K562 (cell line): ENCODE data around the gene TUT4. TPM values are rescaled to one million over a fixed set of nuclear protein-coding genes. Genes with fewer than 3 reads are reported as not detected.

ENCODE experiments used
- HCFC1 ChIP-seq: IDR thresholded peaks from 2 replicates; pipeline ENCODE4 v1.6.1; 2012; ENCODE audit warnings: low read depth, low read length, improper control_type of control experiment
- MTF1 ChIP-seq: fragments of 250-450 bp; sonication (Bioruptor Pico); IDR thresholded peaks from 2 replicates; pipeline ENCODE4 v1.9.0; 2021; ENCODE audit warnings: moderate library complexity, mild to moderate bottlenecking, inconsistent platforms, borderline replicate concordance
- NFE2 ChIP-seq: IDR thresholded peaks from 2 replicates; pipeline ENCODE4 v1.6.1; 2014; ENCODE audit warnings: antibody characterized with exemption, low read depth
- PRDM10 ChIP-seq: fragments of 450-650 bp; IDR thresholded peaks from 2 replicates; pipeline ENCODE4 v1.6.1; 2018; ENCODE audit not compliant: partially characterized antibody
- SNIP1 ChIP-seq: fragments of 450-650 bp; IDR thresholded peaks from 2 replicates; pipeline ENCODE4 v1.7.1; 2017; ENCODE audit warnings: low read depth, mild to moderate bottlenecking
- ZBTB7A ChIP-seq: IDR thresholded peaks from 2 replicates; pipeline ENCODE4 v1.6.1; 2011; ENCODE audit warnings: low read depth, mild to moderate bottlenecking, low read length, moderate library complexity, borderline replicate concordance; ENCODE audit not compliant: control insufficient read depth
- polyA plus RNA-seq, 8 experiments: library from polyadenylated mRNA; depleted of rRNA in 4 of 8; stranded (reverse) in 5 of 8; unstranded in 3 of 8; fragments of >200 nt; fragmentation: Nextera tagmentation in 2 of 8; fragmentation: Illumina TruSeq in 1 of 8; extraction: Ambion mirVana in 2 of 8; extraction: Trizol in 1 of 8; gene quantifications; 2 replicates each; pipeline versions ENCODE4 v1.2.1 to v1.2.3, GENCODE V29; 2011 to 2014; ENCODE audit warnings: inconsistent platforms in 1 of 8, missing spikeins in 1 of 8
- total RNA-seq, 7 experiments: library from RNA; depleted of rRNA in 6 of 7; stranded (reverse); fragments of >200 nt in 6 of 7; fragmentation: Illumina TruSeq in 2 of 7; extraction: Trizol in 2 of 7; gene quantifications; 2 replicates each; pipeline versions ENCODE4 v1.2.1 to v1.2.3, GENCODE V29; 2011 to 2021; ENCODE audit warnings: low replicate concordance in 1 of 7
- TF ChIP-seq, protein P1 (sequence below): fragments of 450-650 bp; IDR thresholded peaks from 2 replicates; pipeline ENCODE4 v1.7.1; 2018; ENCODE audit warnings: mild to moderate bottlenecking, low read depth; ENCODE audit not compliant: partially characterized antibody
- TF ChIP-seq, protein P2 (sequence below), 2 experiments: IDR thresholded peaks in 1 of 2; conservative IDR thresholded peaks in 1 of 2; 2 replicates each; pipeline ENCODE4 v1.6.1; 2016; ENCODE audit warnings: low read depth in 2 of 2, mild to moderate bottlenecking in 1 of 2, missing compliant biosample characterization in 1 of 2, missing genetic modification characterization in 1 of 2, moderate library complexity in 1 of 2
- TF ChIP-seq, protein P3 (sequence below): fragments of 450-650 bp; formaldehyde crosslinking; IDR thresholded peaks from 2 replicates; pipeline ENCODE4 v1.4.0; 2020; ENCODE audit warnings: mild to moderate bottlenecking, moderate library complexity
- TF ChIP-seq, protein P4 (sequence below), 2 experiments: IDR thresholded peaks; 2 replicates each; pipeline ENCODE4 v1.6.1; 2011; ENCODE audit warnings: borderline replicate concordance in 1 of 2, control low read depth in 1 of 2, low read depth in 1 of 2, low read length in 1 of 2, mild to moderate bottlenecking in 1 of 2, mixed read lengths in 1 of 2, moderate library complexity in 1 of 2; ENCODE audit not compliant: insufficient read depth in 1 of 2, insufficient read length in 1 of 2, poor library complexity in 1 of 2, severe bottlenecking in 1 of 2; ENCODE audit errors: extremely low read depth in 1 of 2

TUT4 gene
- total and polyA plus RNA-seq, 9 of the 15 experiments (the other 6 are each of a cell fraction or from before 2014, with no cell fraction given) = 15.8 to 53.5 (median 36.7) TPM

DNA sequence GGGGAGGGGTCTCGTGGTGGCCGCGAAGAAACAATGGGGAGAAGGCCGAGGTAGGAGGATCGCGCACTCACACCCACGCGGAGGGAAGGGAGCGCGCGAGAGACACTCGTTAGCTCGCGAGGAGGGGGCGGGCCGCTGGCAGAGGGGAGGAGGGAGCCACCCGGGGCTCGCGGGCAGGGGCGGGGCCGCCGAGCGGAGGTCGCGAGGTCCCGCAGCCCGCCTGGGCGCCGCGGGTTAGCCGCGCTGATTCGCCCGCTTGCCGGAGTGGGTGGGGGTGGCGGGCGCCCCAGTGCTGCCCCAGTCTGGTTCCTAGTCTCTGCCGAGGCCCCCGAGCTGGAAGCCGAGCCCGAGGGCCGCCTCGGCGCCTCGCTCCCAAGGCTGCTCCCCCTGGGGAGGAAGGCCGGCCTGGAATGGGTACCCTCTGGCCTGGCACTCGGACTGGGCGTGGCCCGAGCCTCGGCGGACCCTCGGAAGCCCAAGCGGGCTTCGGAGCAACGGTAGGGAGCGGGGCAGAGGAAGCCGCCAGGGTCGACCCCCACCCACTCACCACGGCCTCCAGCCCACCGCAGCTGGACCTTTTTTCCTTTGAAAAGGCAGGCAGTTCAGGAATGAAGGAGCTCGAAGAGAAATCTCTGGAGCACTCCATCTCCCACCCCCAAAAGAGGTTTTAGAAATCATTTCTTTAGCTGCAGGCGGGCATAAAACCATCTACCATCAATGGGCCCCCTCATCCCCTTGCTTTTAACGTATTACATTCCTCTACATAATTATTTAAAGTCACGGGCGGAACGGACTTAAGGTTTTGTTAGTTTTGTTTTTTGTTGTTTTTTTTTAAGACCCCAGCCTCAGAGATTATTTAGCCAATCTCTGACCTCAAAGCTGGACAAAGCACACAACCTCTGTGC, 722 bp upstream of the TUT4 start (continued):
- TF ChIP-seq, protein P1, sequence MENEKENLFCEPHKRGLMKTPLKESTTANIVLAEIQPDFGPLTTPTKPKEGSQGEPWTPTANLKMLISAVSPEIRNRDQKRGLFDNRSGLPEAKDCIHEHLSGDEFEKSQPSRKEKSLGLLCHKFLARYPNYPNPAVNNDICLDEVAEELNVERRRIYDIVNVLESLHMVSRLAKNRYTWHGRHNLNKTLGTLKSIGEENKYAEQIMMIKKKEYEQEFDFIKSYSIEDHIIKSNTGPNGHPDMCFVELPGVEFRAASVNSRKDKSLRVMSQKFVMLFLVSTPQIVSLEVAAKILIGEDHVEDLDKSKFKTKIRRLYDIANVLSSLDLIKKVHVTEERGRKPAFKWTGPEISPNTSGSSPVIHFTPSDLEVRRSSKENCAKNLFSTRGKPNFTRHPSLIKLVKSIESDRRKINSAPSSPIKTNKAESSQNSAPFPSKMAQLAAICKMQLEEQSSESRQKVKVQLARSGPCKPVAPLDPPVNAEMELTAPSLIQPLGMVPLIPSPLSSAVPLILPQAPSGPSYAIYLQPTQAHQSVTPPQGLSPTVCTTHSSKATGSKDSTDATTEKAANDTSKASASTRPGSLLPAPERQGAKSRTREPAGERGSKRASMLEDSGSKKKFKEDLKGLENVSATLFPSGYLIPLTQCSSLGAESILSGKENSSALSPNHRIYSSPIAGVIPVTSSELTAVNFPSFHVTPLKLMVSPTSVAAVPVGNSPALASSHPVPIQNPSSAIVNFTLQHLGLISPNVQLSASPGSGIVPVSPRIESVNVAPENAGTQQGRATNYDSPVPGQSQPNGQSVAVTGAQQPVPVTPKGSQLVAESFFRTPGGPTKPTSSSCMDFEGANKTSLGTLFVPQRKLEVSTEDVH = no peak
- peak; percentile 39 for TF ChIP-seq PRDM10
- peak; percentile 30; the same call in 1 of the 2 replicates for TF ChIP-seq HCFC1
- TF ChIP-seq, protein P2, sequence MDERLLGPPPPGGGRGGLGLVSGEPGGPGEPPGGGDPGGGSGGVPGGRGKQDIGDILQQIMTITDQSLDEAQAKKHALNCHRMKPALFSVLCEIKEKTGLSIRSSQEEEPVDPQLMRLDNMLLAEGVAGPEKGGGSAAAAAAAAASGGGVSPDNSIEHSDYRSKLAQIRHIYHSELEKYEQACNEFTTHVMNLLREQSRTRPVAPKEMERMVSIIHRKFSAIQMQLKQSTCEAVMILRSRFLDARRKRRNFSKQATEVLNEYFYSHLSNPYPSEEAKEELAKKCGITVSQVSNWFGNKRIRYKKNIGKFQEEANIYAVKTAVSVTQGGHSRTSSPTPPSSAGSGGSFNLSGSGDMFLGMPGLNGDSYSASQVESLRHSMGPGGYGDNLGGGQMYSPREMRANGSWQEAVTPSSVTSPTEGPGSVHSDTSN (CRISPR knock-in tag; IDR thresholded peaks at IDR 0.05; ENCODE audit: low read depth) = peak; percentile 23; the same call in 1 of the 2 replicates
- TF ChIP-seq, protein P2 (tag; conservative IDR thresholded peaks at IDR 0.05; ENCODE audit: low read depth) = no peak
- TF ChIP-seq ZBTB7A = peak; percentile 86
- TF ChIP-seq, protein P3, sequence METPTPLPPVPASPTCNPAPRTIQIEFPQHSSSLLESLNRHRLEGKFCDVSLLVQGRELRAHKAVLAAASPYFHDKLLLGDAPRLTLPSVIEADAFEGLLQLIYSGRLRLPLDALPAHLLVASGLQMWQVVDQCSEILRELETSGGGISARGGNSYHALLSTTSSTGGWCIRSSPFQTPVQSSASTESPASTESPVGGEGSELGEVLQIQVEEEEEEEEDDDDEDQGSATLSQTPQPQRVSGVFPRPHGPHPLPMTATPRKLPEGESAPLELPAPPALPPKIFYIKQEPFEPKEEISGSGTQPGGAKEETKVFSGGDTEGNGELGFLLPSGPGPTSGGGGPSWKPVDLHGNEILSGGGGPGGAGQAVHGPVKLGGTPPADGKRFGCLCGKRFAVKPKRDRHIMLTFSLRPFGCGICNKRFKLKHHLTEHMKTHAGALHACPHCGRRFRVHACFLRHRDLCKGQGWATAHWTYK (CRISPR knock-in tag) = peak; percentile 76; the same call in 1 of the 2 replicates
- TF ChIP-seq, protein P4, sequence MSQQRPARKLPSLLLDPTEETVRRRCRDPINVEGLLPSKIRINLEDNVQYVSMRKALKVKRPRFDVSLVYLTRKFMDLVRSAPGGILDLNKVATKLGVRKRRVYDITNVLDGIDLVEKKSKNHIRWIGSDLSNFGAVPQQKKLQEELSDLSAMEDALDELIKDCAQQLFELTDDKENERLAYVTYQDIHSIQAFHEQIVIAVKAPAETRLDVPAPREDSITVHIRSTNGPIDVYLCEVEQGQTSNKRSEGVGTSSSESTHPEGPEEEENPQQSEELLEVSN (IDR thresholded peaks at IDR 0.05; ENCODE audit: borderline replicate concordance in 1 of 2, extremely low read depth in 1 of 2, insufficient read depth in 1 of 2, insufficient read length in 1 of 2, low read depth in 1 of 2, low read length in 1 of 2, poor library complexity in 1 of 2, severe bottlenecking in 1 of 2) = peak; percentile 69 to 79
- no peak for TF ChIP-seq SNIP1
- TF ChIP-seq NFE2 = no peak
- peak; percentile 68; the same call in 1 of the 2 replicates for TF ChIP-seq MTF1 (CRISPR knock-in tag)
